ENCODE measurements around the gene TSPAN1. TPM values are rescaled to one million over a fixed set of nuclear protein-coding genes. Genes with fewer than 3 reads are reported as not detected.

The TSPAN1 gene
- total RNA-seq, 1 donor = 0.43 TPM

- no peak for DNase-seq (ENCODE audit: low read depth)
- no peak overlapping the region for H3K4me3 ChIP-seq (ENCODE audit: low read depth, low read length)
- no peak for TF ChIP-seq CTCF (IDR thresholded peaks at IDR 0.05; ENCODE audit: insufficient read depth, low read depth, low read length)
These were observed 26.6 kb upstream of the TSPAN1 start for GRCh38 chr1:46148318-46148717.

- TF ChIP-seq CTCF (IDR thresholded peaks at IDR 0.05; ENCODE audit: insufficient read depth, low read depth, low read length) = no peak
- H3K4me3 ChIP-seq (ENCODE audit: low read depth, low read length) = no peak overlapping the region
- DNase-seq (ENCODE audit: low read depth) = no peak
These were observed 24.8 kb upstream of the TSPAN1 start for GRCh38 chr1:46150085-46150484.

GRCh38 chr1:46152016-46152415 lies 22.9 kb upstream of the TSPAN1 start:
- DNase-seq (ENCODE audit: low read depth) = no peak
- H3K4me3 ChIP-seq (ENCODE audit: low read depth, low read length) = no peak overlapping the region
- TF ChIP-seq CTCF (IDR thresholded peaks at IDR 0.05; ENCODE audit: insufficient read depth, low read depth, low read length) = no peak

- no peak for DNase-seq (ENCODE audit: low read depth)
- no peak for TF ChIP-seq CTCF (IDR thresholded peaks at IDR 0.05; ENCODE audit: insufficient read depth, low read depth, low read length)
- H3K4me3 ChIP-seq (ENCODE audit: low read depth, low read length) = no peak overlapping the region
These were observed 21.7 kb upstream of the TSPAN1 start for GRCh38 chr1:46153228-46153627.

- TF ChIP-seq CTCF (IDR thresholded peaks at IDR 0.05; ENCODE audit: insufficient read depth, low read depth, low read length) = no peak
- DNase-seq (ENCODE audit: low read depth) = no peak
- H3K4me3 ChIP-seq (ENCODE audit: low read depth, low read length) = no peak overlapping the region
These were observed 21.2 kb upstream of the TSPAN1 start for GRCh38 chr1:46153732-46154131.

- no peak for DNase-seq (ENCODE audit: low read depth)
- H3K4me3 ChIP-seq (ENCODE audit: low read depth, low read length) = no peak overlapping the region
- no peak for TF ChIP-seq CTCF (IDR thresholded peaks at IDR 0.05; ENCODE audit: insufficient read depth, low read depth, low read length)
These were observed 17.0 kb upstream of the TSPAN1 start for GRCh38 chr1:46157916-46158311.
